HepG2 (cell line): Measurements from ENCODE around the gene INPP5E. TPM values are rescaled to one million over a fixed set of nuclear protein-coding genes. Genes with fewer than 3 reads are reported as not detected.
A peak's percentile ranks its signal among the peaks of the same experiment; 100 is the strongest.

Source experiments
- CREBL2 ChIP-seq: sonication (generic); formaldehyde crosslinking; IDR thresholded peaks from 2 replicates; pipeline ENCODE4 v1.8.1; 2023; ENCODE audit warnings: missing genetic modification reagents, mild to moderate bottlenecking, borderline replicate concordance
- E2F5 ChIP-seq: sonication (generic); formaldehyde crosslinking; conservative IDR thresholded peaks from 2 replicates; pipeline ENCODE4 v1.4.0; 2020; ENCODE audit warnings: missing genetic modification reagents
- ESRRA ChIP-seq: sonication (generic); formaldehyde crosslinking; IDR thresholded peaks from 2 replicates; pipeline ENCODE4 v1.5.1; 2020; ENCODE audit warnings: mild to moderate bottlenecking, low read depth, missing genetic modification reagents
- FOXA1 ChIP-seq, 2 experiments: fragments of 450-650 bp in 1 of 2; sonication (generic) in 1 of 2; formaldehyde crosslinking in 1 of 2; IDR thresholded peaks; 2 replicates each; pipeline versions ENCODE4 v1.4.0 to v1.6.1; 2016 to 2020; ENCODE audit warnings: missing genetic modification reagents in 1 of 2
- GRHL1 ChIP-seq: sonication (generic); formaldehyde crosslinking; conservative IDR thresholded peaks from 2 replicates; pipeline ENCODE4 v1.8.0; 2022; ENCODE audit warnings: missing genetic modification reagents
- HES4 ChIP-seq: sonication (generic); formaldehyde crosslinking; IDR thresholded peaks from 2 replicates; pipeline ENCODE4 v1.9.0; 2021; ENCODE audit warnings: mild to moderate bottlenecking, missing genetic modification reagents, borderline replicate concordance
- HNRNPL ChIP-seq: fragments of 200-400 bp; formaldehyde crosslinking; IDR thresholded peaks from 2 replicates; pipeline ENCODE4 v1.6.1; 2017; ENCODE audit warnings: mild to moderate bottlenecking, low read depth, low read length
- IRX3 ChIP-seq: sonication (generic); formaldehyde crosslinking; IDR thresholded peaks from 2 replicates; pipeline ENCODE4 v1.8.1; 2023; ENCODE audit warnings: mild to moderate bottlenecking, low read depth, missing genetic modification reagents, borderline replicate concordance
- MEIS1 ChIP-seq: sonication (generic); formaldehyde crosslinking; IDR thresholded peaks from 2 replicates; pipeline ENCODE4 v1.9.0; 2021; ENCODE audit warnings: mild to moderate bottlenecking, missing genetic modification reagents, moderate library complexity, borderline replicate concordance
- PTBP1 ChIP-seq: fragments of 200-400 bp; formaldehyde crosslinking; IDR thresholded peaks from 2 replicates; pipeline ENCODE4 v1.6.1; 2018; ENCODE audit warnings: low read length, low read depth; ENCODE audit not compliant: poor library complexity, severe bottlenecking
- RARA ChIP-seq: IDR thresholded peaks from 2 replicates; pipeline ENCODE4 v1.6.1; 2016; ENCODE audit warnings: missing genetic modification reagents, missing compliant biosample characterization
- SIX4 ChIP-seq: sonication (generic); formaldehyde crosslinking; IDR thresholded peaks from 2 replicates; pipeline ENCODE4 v1.4.0; 2020; ENCODE audit warnings: missing genetic modification reagents
- SOX5 ChIP-seq: IDR thresholded peaks from 2 replicates; pipeline ENCODE4 v1.6.1; 2016; ENCODE audit warnings: borderline replicate concordance
- TERF1 ChIP-seq: sonication (generic); formaldehyde crosslinking; IDR thresholded peaks from 2 replicates; pipeline ENCODE4 v1.8.0; 2022; ENCODE audit warnings: mild to moderate bottlenecking, missing genetic modification reagents, moderate library complexity
- ZBTB39 ChIP-seq: sonication (generic); formaldehyde crosslinking; IDR thresholded peaks from 2 replicates; pipeline ENCODE4 v1.5.0; 2020; ENCODE audit warnings: missing genetic modification reagents
- ZBTB7B ChIP-seq: sonication (generic); formaldehyde crosslinking; IDR thresholded peaks from 2 replicates; pipeline ENCODE4 v1.4.0; 2020; ENCODE audit warnings: missing genetic modification reagents
- ZNF557 ChIP-seq: sonication (generic); formaldehyde crosslinking; IDR thresholded peaks from 2 replicates; pipeline ENCODE4 v1.4.0; 2020; ENCODE audit warnings: missing genetic modification reagents
- ZNF567 ChIP-seq: sonication (generic); formaldehyde crosslinking; IDR thresholded peaks from 2 replicates; pipeline ENCODE4 v1.8.1; 2023; ENCODE audit warnings: mild to moderate bottlenecking, missing genetic modification reagents, borderline replicate concordance
- ZNF598 ChIP-seq: sonication (generic); formaldehyde crosslinking; IDR thresholded peaks from 2 replicates; pipeline ENCODE4 v1.5.1; 2020; ENCODE audit warnings: mild to moderate bottlenecking, missing genetic modification reagents, borderline replicate concordance
- ZNF766 ChIP-seq: sonication (generic); formaldehyde crosslinking; IDR thresholded peaks from 2 replicates; pipeline ENCODE4 v1.5.0; 2020; ENCODE audit warnings: missing genetic modification reagents, borderline replicate concordance
- polyA plus RNA-seq, 8 experiments: library from polyadenylated mRNA; depleted of rRNA in 3 of 8; stranded (reverse) in 7 of 8; unstranded in 1 of 8; fragments of >200 nt; fragmentation: Illumina TruSeq in 4 of 8; extraction: Trizol in 4 of 8; gene quantifications; 2 replicates each; pipeline versions ENCODE4 v1.2.1 to v1.2.3, GENCODE V29; 2011 to 2016; ENCODE audit warnings: low read depth in 4 of 8, missing spikeins in 1 of 8, mixed read lengths in 1 of 8; ENCODE audit not compliant: insufficient read depth in 1 of 8
- total RNA-seq, 5 experiments: library from RNA; depleted of rRNA; stranded (reverse); fragments of >200 nt; fragmentation: Illumina TruSeq; extraction: Trizol; gene quantifications; 2 replicates each; pipeline ENCODE4 v1.2.3, GENCODE V29; 2016; ENCODE audit warnings: low read depth in 1 of 5
- TF ChIP-seq, protein P1 (sequence below): sonication (generic); formaldehyde crosslinking; IDR thresholded peaks from 2 replicates; pipeline ENCODE4 v1.8.1; 2022; ENCODE audit warnings: mild to moderate bottlenecking, missing genetic modification reagents

Gene INPP5E
- total and polyA plus RNA-seq, 2 of the 13 experiments (the other 11 are each of a cell fraction or from before 2014, with no cell fraction given) = 5.5 TPM

GRCh38 chr9:136410500-136411287 lies 29.0 kb downstream of the INPP5E start, which contains the start of the genes ENTR1 and PMPCA (continued):
- no peak for TF ChIP-seq TERF1
- no peak for TF ChIP-seq ZNF567 (CRISPR knock-in tag)
- no peak for TF ChIP-seq E2F5 (CRISPR knock-in tag)
- peak; percentile 35; the same call in 1 of the 2 replicates for TF ChIP-seq SOX5 (CRISPR knock-in tag)
- no peak for TF ChIP-seq PTBP1
- TF ChIP-seq MEIS1 = no peak; the same call in 1 of the 2 replicates
- TF ChIP-seq FOXA1 (IDR thresholded peaks at IDR 0.05) = no peak
- TF ChIP-seq FOXA1 (CRISPR knock-in tag; IDR thresholded peaks at IDR 0.05) = no peak
- no peak for TF ChIP-seq IRX3 (CRISPR knock-in tag)
- 0 out of 2 replicates have a peak, but pooled peaks have one; percentile 24 for TF ChIP-seq ZNF598 (CRISPR knock-in tag)
- TF ChIP-seq, protein P1, sequence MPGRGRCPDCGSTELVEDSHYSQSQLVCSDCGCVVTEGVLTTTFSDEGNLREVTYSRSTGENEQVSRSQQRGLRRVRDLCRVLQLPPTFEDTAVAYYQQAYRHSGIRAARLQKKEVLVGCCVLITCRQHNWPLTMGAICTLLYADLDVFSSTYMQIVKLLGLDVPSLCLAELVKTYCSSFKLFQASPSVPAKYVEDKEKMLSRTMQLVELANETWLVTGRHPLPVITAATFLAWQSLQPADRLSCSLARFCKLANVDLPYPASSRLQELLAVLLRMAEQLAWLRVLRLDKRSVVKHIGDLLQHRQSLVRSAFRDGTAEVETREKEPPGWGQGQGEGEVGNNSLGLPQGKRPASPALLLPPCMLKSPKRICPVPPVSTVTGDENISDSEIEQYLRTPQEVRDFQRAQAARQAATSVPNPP = no peak
- TF ChIP-seq ZBTB39 (CRISPR knock-in tag) = no peak
- peak; percentile 60; the same call in 1 of the 2 replicates for TF ChIP-seq ZBTB7B (CRISPR knock-in tag)
- peak; percentile 71; the same call in 1 of the 2 replicates for TF ChIP-seq ZNF557 (CRISPR knock-in tag)
- 0 out of 2 replicates have a peak, but pooled peaks have one; percentile 44 for TF ChIP-seq CREBL2 (CRISPR knock-in tag)
- no peak for TF ChIP-seq GRHL1 (CRISPR knock-in tag)
- TF ChIP-seq HNRNPL = 0 out of 2 replicates have a peak, but pooled peaks have one; percentile 10
- TF ChIP-seq ESRRA (CRISPR knock-in tag) = 0 out of 2 replicates have a peak, but pooled peaks have one; percentile 16
- TF ChIP-seq SIX4 (CRISPR knock-in tag) = 0 out of 2 replicates have a peak, but pooled peaks have one; percentile 29
- peak; percentile 41; the same call in 1 of the 2 replicates for TF ChIP-seq RARA
- TF ChIP-seq HES4 (CRISPR knock-in tag) = peak; percentile 53; the same call in 1 of the 2 replicates
- TF ChIP-seq ZNF766 (CRISPR knock-in tag) = no peak
